ENCODE data around the gene ALDH4A1. TPM values are rescaled to one million over a fixed set of nuclear protein-coding genes. Genes with fewer than 3 reads are reported as not detected.

Gene ALDH4A1
- total and polyA plus RNA-seq, 2 of the 4 experiments (the other 2 are of a cell fraction), result 8.6 to 21.1 TPM

DNA sequence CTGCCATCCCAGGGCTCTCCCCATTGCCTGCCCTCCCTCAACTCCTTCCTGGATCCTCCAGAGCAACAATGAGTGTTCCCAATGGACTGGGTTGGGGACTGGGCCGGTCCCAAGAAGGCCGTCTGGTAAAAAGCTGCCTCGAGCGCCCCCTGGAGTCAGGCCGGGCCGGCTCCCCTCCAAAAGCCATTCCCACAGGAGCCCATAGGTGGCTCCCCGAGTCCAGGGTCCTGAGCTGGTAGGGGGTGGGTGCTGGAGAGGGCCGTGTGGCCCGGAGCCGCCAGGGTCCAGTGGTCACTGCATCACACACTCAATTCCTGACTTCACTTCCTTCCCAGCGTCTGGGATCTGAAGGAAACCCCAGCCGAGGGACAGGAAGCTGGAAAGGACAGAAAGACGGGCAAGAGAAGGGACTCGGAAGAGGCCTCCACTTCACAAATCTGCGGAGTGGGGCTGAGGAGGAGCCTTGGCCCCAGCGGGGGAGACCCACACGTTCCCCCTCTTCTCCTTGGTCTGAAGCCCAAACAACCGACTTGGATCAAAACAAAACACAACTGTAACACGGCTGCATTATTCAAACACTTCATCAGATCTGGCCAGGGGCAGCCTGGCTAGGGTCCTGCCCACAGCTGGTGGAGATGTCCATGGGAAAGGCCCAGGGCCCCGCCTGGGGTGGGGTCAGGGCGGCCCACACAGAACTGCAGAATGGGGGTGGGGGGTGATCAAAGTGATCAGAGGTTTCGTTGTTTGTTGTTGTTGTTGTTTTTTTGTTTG, 10.9 kb upstream of the ALDH4A1 start:
- peaks cover 33% of the 10 kb centered on the region for H3K36me3 ChIP-seq (ENCODE audit: control insufficient read depth, insufficient read depth, low read length)
- H3K4me2 ChIP-seq (ENCODE audit: low read depth, low read length), result peak overlapping the region; percentile 24; the same call in 1 of the 2 replicates
- POLR2A ChIA-PET (ENCODE audit: unreplicated experiment), result no interaction called here

More for the DNA sequence above, 10.9 kb upstream of the ALDH4A1 start:
- no peak overlapping the region for H3K4me3 ChIP-seq (ENCODE audit: insufficient read depth, low read depth, low read length)
- DNase-seq (peak; percentile 82), ATAC-seq (ENCODE audit: low read depth) (peak; percentile 99)
- H3K56ac ChIP-seq (ENCODE audit: extremely low read depth, insufficient read depth, low read length), result 0 out of 2 replicates have a peak overlapping the region, but pooled peaks have one; percentile 19
- peak overlapping the region in 1 of 2 experiments; percentile 94; a peak in 3 of 4 replicates for H4K8ac ChIP-seq (ENCODE audit: low read depth in 2 of 2, low read length in 2 of 2)
- H3K14ac ChIP-seq (replicated peaks; ENCODE audit: low read depth, low read length), result peak overlapping the region; percentile 44; the same call in 1 of the 2 replicates
- TF ChIP-seq CTCF (conservative IDR thresholded peaks at IDR 0.05; ENCODE audit: low read depth, low read length) (peak; percentile 100; the same call in 1 of the 2 replicates), MAZ (IDR thresholded peaks at IDR 0.05; ENCODE audit: borderline replicate concordance, low read depth, low read length) (peak; percentile 89), RAD21 (IDR thresholded peaks at IDR 0.05; ENCODE audit: low read length) (peak; percentile 98), SMC3 (IDR thresholded peaks at IDR 0.05; ENCODE audit: low read depth, low read length) (peak; percentile 91), FOS (IDR thresholded peaks at IDR 0.05; ENCODE audit: low read depth, low read length) (no peak), POLR2A (IDR thresholded peaks at IDR 0.05; ENCODE audit: low read depth, low read length) (peak; percentile 56; the same call in 1 of the 2 replicates), MXI1 (IDR thresholded peaks at IDR 0.05; ENCODE audit: borderline replicate concordance, low read depth, low read length) (no peak)
- H2BK120ac ChIP-seq (ENCODE audit: low read depth, low read length), result peak overlapping the region; percentile 28
- peaks cover 4% of the 10 kb centered on the region; the same call in 1 of the 2 replicates for H3K4me1 ChIP-seq (ENCODE audit: control insufficient read depth, insufficient read depth, low read length)
- peak overlapping the region; percentile 11 for H2BK5ac ChIP-seq (ENCODE audit: low read depth, low read length, poor library complexity, severe bottlenecking)
- in situ Hi-C loops (cut with MboI; ENCODE audit: low sequenced_read_pairs), result loop anchor here (5.0 kb wide), 1 partner anchor 169 kb away; no protein-coding TSS in a partner anchor
- H2BK15ac ChIP-seq (ENCODE audit: low read depth, low read length), result no peak overlapping the region; the same call in 2 of the 3 replicates
- H3K23ac ChIP-seq (ENCODE audit: low read depth, low read length), result peak overlapping the region; percentile 31; the same call in 1 of the 2 replicates
- H3K9me1 ChIP-seq (ENCODE audit: insufficient read depth, low read length), result peaks cover 2% of the 10 kb centered on the region; the same call in 1 of the 2 replicates
- no peaks in the 10 kb centered on the region for H3K27me3 ChIP-seq (ENCODE audit: control insufficient read depth, insufficient read depth, low read length)
- no TSS peak for BruUV-seq (replicated peaks)
- dilution Hi-C loops (cut with HindIII; ENCODE audit: low sequenced_read_pairs, unreplicated experiment), result no loop called here
- H3K9me3 ChIP-seq (ENCODE audit: control insufficient read depth, insufficient read depth, low read length), result no peaks in the 10 kb centered on the region
- H3K27ac ChIP-seq (ENCODE audit: insufficient read depth, low read length), result peak overlapping the region; percentile 11; the same call in 1 of the 2 replicates
- peak overlapping the region; percentile 26 for H4K91ac ChIP-seq (ENCODE audit: insufficient read depth, low read depth, low read length)
- H2AK5ac ChIP-seq (ENCODE audit: low read depth, low read length), result peak overlapping the region; percentile 78
- peak overlapping the region; percentile 94 for H2AFZ ChIP-seq (replicated peaks; ENCODE audit: low read length, poor library complexity)
- peak overlapping the region; percentile 9; the same call in 1 of the 2 replicates for H3K9ac ChIP-seq (ENCODE audit: low read depth, low read length)
- H2BK20ac ChIP-seq (ENCODE audit: low read depth, low read length), result no peak overlapping the region
- H3K4ac ChIP-seq (ENCODE audit: low read depth, low read length), result peak overlapping the region; percentile 81
- WGBS, 2 experiments (ENCODE audit: extremely low coverage in 2 of 2, insufficient read length in 1 of 2), result no CpG with 5 or more reads among the region's 22 CpGs
- intact Hi-C loops (cut with micrococcal nuclease), result loop anchor here (1.0 to 5.0 kb wide), 4 partner anchors 99 to 328 kb away; no protein-coding TSS in a partner anchor
- H2AK9ac ChIP-seq (replicated peaks; ENCODE audit: low read depth, low read length, poor library complexity), result peak overlapping the region; percentile 85
- H3K79me1 ChIP-seq (ENCODE audit: low read depth in 1 of 2, low read length in 2 of 2), result peaks cover 14 to 39% of the 10 kb centered on the region in 2 experiments
- H3K18ac ChIP-seq (ENCODE audit: low read depth, low read length), result peak overlapping the region; percentile 1; the same call in 1 of the 2 replicates
- CTCF ChIA-PET, result interaction anchor here (0.6 to 2.3 kb wide), 36 partner anchors 8 to 973 kb away, joined by 3 to 16 read pairs (median 4); partner anchors contain the start of gene ALDH4A1
- 0 out of 2 replicates have a peak, but pooled peaks cover 5% of the 10 kb centered on the region for H4K20me1 ChIP-seq (ENCODE audit: insufficient read depth, low read length)
- H4K5ac ChIP-seq (ENCODE audit: low read depth, low read length), result peak overlapping the region; percentile 50; the same call in 1 of the 2 replicates
